Stimulated activated CD4-positive, alpha-beta T cell treated with anti-CD3 and anti-CD28 coated beads, Interleukin-4, amount 100 ng/mL, for 4 hours (primary cell): Measurements from ENCODE around the gene FBXL5.
A peak's percentile ranks its signal among the peaks of the same experiment; 100 is the strongest.

Experiments
- DNase-seq, 2 experiments: peaks; one replicate each; pipeline ENCODE4 v3.0.0-alpha.2; 2020

The FBXL5 gene

GRCh38 chr4:15676899-15677298 lies 21.7 kb upstream of the FBXL5 start:
- DNase-seq: no peak

- no peak for DNase-seq
Observed at GRCh38 chr4:15676039-15676438, 20.9 kb upstream of the FBXL5 start.

- no peak for DNase-seq
Observed at GRCh38 chr4:15675356-15675755, 20.2 kb upstream of the FBXL5 start.

GRCh38 chr4:15674926-15675325 lies 19.8 kb upstream of the FBXL5 start:
- no peak for DNase-seq

GRCh38 chr4:15674046-15674445 lies 18.9 kb upstream of the FBXL5 start:
- DNase-seq: no peak

- no peak for DNase-seq
Observed at GRCh38 chr4:15673337-15673736, 18.2 kb upstream of the FBXL5 start.

GRCh38 chr4:15672101-15672500 lies 16.9 kb upstream of the FBXL5 start:
- DNase-seq: no peak

- DNase-seq: no peak
Observed at GRCh38 chr4:15670576-15670975, 15.4 kb upstream of the FBXL5 start.

- DNase-seq: no peak
Observed at GRCh38 chr4:15668566-15669435, 13.6 kb upstream of the FBXL5 start.

- DNase-seq: no peak
Observed at GRCh38 chr4:15667006-15667405, 11.8 kb upstream of the FBXL5 start.

GRCh38 chr4:15665753-15666365 lies 10.7 kb upstream of the FBXL5 start:
- DNase-seq: no peak

GRCh38 chr4:15659768-15660570 lies 4.8 kb upstream of the FBXL5 start:
- no peak for DNase-seq

GRCh38 chr4:15658781-15659180 lies 3.6 kb upstream of the FBXL5 start:
- DNase-seq: no peak

- DNase-seq: no peak
Observed at GRCh38 chr4:15658136-15658770, 3.1 kb upstream of the FBXL5 start.

GRCh38 chr4:15657366-15657765 lies 2.2 kb upstream of the FBXL5 start:
- no peak for DNase-seq

- DNase-seq: no peak
Observed at GRCh38 chr4:15656038-15656470, 897 bp upstream of the FBXL5 start.

- peak; percentile 28 to 36 for DNase-seq
Observed at GRCh38 chr4:15654593-15655222, 449 bp downstream of the FBXL5 start.

- DNase-seq: no peak
Observed at GRCh38 chr4:15653864-15654592, 1.1 kb downstream of the FBXL5 start.

- DNase-seq: no peak
Observed at GRCh38 chr4:15653420-15653819, 1.7 kb downstream of the FBXL5 start.

- no peak for DNase-seq
Observed at GRCh38 chr4:15652841-15653240, 2.3 kb downstream of the FBXL5 start.

- DNase-seq: no peak
Observed at GRCh38 chr4:15652191-15652590, 3.0 kb downstream of the FBXL5 start.

GRCh38 chr4:15651676-15652075 lies 3.5 kb downstream of the FBXL5 start:
- no peak for DNase-seq
